NCI-H774 (cell line): ENCODE data around the gene APOB.
A peak's percentile ranks its signal among the peaks of the same experiment; 100 is the strongest.

ENCODE experiments used
- DNase-seq: peaks from one replicate; lab custom pipeline; 2025; lab: John Stamatoyannopoulos, UW

APOB gene

GRCh38 chr2:21043744-21044532 lies at the start of gene APOB:
APOB (minus strand) TSS chr2:21044073; CDS start chr2:21043945, 128 bp downstream.
- DNase-seq = no peak

- DNase-seq = no peak
These were observed 48.5 kb upstream of the APOB start for GRCh38 chr2:21092308-21092869.

DNA sequence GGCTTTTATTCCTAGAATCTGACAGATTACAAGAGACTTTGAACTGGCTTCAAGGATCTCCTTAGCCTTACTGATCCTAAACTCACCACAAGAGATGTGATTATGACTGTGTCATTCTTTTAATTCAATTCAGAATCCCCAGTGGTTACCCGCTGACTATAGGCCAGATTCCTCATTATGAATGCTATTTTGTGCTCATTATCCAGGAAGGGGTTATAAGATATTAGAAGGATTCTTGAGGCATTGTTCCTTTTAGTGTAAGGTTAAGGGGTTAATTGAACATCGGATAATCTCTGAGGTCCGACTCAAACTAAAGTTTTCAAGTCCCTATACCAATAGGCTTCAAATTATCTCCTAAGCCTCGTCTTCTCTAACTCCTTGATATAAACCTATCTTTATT lies 40.5 kb upstream of the APOB start:
- no peak for DNase-seq

DNA sequence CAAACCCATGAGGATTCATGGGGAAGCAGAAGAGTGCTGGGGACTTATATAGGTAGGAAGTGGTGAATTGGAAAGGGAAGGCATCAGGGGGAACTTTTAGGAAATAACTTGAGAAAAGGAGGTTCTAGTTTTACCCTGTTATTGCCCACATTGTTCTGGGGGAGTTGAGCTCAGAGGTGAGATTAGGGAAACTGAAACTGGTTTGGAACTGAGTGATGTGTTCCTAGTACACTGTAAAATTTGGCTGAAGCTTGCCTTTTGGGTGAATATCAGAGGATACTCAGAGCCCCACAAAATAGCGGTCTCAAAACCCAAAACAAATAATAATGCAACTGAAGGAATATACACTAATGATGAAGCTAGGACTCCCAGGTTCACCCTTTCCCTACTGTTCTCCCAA lies 39.6 kb upstream of the APOB start:
- no peak for DNase-seq

GRCh38 chr2:21078296-21078695 lies 34.4 kb upstream of the APOB start:
- no peak for DNase-seq

GRCh38 chr2:21072477-21073242 lies 28.8 kb upstream of the APOB start:
- no peak for DNase-seq

GRCh38 chr2:21070341-21071257 lies 26.7 kb upstream of the APOB start:
- DNase-seq = no peak

- DNase-seq = no peak
These were observed 26.0 kb upstream of the APOB start for GRCh38 chr2:21069746-21070340.

DNA sequence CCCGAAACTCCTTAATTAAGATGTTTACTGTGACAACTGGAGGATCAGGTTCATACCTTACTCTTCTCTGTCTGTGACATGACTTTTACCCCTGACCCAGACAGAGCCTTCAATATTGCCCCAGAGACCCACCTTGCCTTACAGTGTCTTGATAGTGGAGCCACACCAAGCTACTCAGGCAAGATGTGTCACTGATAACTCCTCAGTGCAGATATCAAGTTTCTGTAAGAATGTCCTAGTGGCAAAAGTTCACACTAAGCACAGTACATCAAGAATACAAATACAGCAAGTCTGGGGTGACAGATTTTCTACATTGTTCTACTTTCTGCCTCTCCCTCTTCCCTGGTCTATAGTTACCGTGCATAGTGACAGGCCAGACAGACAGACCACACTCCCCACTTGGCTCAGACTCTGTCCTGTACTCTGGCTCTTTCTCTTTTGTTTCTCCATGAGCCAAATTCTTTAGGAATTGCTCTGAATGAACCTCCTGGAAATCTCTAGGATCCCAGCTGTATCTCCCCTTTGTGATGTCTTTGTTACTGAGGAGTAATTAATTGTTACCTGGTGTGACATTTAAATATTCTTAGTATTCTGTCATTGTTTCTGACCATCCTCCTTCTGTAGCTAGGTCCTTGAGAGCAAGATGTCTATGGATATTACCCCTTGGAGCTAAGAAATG lies 24.1 kb upstream of the APOB start:
- DNase-seq = no peak

DNA sequence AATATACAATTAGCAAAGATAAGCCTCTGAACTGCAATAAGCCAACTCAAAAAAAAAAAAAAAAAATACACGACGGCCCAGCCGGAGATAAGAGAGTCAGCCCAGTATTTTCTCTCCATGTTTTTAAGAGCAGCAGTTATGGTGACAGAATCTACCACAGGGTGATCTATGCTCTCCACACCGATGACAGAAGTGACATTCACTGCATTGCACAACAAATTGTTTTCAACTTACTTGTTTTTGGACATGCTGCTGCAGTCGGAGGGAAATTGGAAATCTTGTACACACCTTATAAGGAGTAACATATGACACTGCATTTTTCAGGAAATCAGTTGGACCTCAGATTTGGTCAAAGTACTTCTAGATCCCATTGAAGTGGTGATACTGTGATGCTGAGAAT lies 23.3 kb upstream of the APOB start:
- no peak for DNase-seq

- no peak for DNase-seq
These were observed 16.2 kb upstream of the APOB start for GRCh38 chr2:21059885-21060610.

GRCh38 chr2:21057097-21057496 lies 13.2 kb upstream of the APOB start:
- no peak for DNase-seq

GRCh38 chr2:21055879-21056790 lies 12.3 kb upstream of the APOB start:
- no peak for DNase-seq

DNA sequence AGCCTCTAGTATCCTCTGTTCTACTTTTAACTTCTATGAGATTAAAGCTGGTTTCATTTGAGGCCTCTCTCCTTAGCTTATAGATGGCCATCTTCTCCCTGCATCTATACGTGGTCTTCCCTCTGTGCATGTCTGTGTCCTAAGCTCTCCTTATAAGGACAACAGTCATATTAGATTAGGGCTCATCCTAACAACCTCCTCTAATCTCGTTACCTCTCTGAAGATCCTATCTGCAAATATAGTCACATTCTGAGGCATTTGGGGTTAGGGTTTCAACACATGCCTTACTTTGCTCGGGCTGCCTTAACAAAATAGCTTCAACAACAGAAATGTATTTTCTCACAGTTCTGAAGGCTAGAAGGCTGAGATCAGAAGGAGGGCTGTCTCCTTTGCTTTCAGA lies 11.6 kb upstream of the APOB start:
- no peak for DNase-seq

- DNase-seq = no peak
These were observed 10.1 kb upstream of the APOB start for GRCh38 chr2:21054011-21054410.

- no peak for DNase-seq
These were observed 8.2 kb upstream of the APOB start for GRCh38 chr2:21052044-21052443.

GRCh38 chr2:21050164-21050563 lies 6.3 kb upstream of the APOB start:
- DNase-seq = no peak

GRCh38 chr2:21047141-21048009 lies 3.5 kb upstream of the APOB start:
- DNase-seq = peak; percentile 79
